ENCODE data around the gene LCK.

LCK gene

DNA sequence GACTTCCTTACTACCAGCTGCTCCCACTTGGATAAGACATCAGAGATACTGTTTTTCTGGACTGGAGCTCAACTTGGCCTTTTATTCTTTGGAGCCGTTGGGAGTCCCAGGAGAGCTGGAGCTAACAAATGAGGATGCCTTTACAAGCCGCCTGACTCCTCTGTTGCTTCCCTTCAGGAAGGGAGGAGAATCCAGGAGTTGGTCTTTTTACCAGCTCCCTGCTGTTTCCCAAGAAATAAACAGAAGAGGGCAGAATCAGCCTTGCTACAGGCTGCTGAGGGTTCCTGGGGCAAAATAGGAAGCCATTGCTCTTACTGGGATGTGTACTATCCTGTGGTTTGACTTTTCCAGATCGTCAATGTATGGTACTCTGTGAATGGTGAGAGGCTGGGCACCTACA is 27.4 kb upstream of the LCK start:
- H3K4me3 ChIP-seq (ENCODE audit: control insufficient read depth, low read depth, low read length) = no peak overlapping the region
- no peak for DNase-seq (ENCODE audit: low read depth)
- TF ChIP-seq, protein P1, sequence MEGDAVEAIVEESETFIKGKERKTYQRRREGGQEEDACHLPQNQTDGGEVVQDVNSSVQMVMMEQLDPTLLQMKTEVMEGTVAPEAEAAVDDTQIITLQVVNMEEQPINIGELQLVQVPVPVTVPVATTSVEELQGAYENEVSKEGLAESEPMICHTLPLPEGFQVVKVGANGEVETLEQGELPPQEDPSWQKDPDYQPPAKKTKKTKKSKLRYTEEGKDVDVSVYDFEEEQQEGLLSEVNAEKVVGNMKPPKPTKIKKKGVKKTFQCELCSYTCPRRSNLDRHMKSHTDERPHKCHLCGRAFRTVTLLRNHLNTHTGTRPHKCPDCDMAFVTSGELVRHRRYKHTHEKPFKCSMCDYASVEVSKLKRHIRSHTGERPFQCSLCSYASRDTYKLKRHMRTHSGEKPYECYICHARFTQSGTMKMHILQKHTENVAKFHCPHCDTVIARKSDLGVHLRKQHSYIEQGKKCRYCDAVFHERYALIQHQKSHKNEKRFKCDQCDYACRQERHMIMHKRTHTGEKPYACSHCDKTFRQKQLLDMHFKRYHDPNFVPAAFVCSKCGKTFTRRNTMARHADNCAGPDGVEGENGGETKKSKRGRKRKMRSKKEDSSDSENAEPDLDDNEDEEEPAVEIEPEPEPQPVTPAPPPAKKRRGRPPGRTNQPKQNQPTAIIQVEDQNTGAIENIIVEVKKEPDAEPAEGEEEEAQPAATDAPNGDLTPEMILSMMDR (IDR thresholded peaks at IDR 0.05; ENCODE audit: control insufficient read depth, insufficient read depth, low read depth, low read length, missing control alignments) = peak; percentile 29

DNA sequence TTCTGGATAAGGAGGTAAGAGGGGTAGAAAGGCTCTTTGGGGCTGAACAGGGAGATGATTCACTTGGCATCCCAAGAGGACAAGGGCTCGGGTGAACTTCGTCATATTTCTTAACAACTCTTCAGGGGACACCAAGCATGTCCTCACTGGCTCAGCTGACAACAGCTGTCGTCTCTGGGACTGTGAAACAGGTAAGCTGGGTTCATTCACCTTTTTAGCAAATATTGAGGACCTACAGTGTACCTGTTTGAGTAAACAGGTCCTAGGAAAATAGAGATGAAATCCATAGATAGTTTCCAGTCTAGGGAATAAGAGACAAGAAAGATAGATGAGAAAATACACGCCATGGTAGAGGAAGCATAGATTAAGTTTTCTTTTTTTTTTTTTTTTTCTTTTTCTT is 26.8 kb upstream of the LCK start:
- no peak overlapping the region for H3K4me3 ChIP-seq (ENCODE audit: control insufficient read depth, low read depth, low read length)
- no peak for DNase-seq (ENCODE audit: low read depth)
- TF ChIP-seq, protein P1 (IDR thresholded peaks at IDR 0.05; ENCODE audit: control insufficient read depth, insufficient read depth, low read depth, low read length, missing control alignments) = no peak

DNA sequence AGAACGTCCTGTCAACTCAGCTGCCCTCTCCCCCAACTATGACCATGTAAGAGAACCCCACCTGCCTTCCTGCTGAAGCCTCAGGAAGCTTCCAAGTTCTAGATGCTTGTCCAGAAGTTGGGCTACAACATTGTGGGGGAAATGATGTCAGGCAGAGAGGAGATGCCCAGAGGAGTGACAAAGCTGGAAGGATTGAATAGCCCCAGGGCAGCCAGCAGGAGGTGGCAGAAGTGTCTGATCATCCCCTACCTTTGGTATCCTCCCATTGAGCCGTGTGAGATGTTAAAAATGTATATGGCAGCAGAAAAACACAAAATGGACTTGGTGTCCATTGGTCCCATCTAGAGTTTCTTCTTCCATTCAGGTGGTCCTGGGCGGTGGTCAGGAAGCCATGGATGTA is 22.3 kb upstream of the LCK start:
- H3K4me3 ChIP-seq (ENCODE audit: control insufficient read depth, low read depth, low read length) = no peak overlapping the region
- DNase-seq (ENCODE audit: low read depth) = no peak
- TF ChIP-seq, protein P1 (IDR thresholded peaks at IDR 0.05; ENCODE audit: control insufficient read depth, insufficient read depth, low read depth, low read length, missing control alignments) = no peak

- no peak overlapping the region for H3K4me3 ChIP-seq (ENCODE audit: control insufficient read depth, low read depth, low read length)
- no peak for DNase-seq (ENCODE audit: low read depth)
- TF ChIP-seq, protein P1 (IDR thresholded peaks at IDR 0.05; ENCODE audit: control insufficient read depth, insufficient read depth, low read depth, low read length, missing control alignments) = no peak
These were observed 19.1 kb upstream of the LCK start for GRCh38 chr1:32231843-32232432.

DNA sequence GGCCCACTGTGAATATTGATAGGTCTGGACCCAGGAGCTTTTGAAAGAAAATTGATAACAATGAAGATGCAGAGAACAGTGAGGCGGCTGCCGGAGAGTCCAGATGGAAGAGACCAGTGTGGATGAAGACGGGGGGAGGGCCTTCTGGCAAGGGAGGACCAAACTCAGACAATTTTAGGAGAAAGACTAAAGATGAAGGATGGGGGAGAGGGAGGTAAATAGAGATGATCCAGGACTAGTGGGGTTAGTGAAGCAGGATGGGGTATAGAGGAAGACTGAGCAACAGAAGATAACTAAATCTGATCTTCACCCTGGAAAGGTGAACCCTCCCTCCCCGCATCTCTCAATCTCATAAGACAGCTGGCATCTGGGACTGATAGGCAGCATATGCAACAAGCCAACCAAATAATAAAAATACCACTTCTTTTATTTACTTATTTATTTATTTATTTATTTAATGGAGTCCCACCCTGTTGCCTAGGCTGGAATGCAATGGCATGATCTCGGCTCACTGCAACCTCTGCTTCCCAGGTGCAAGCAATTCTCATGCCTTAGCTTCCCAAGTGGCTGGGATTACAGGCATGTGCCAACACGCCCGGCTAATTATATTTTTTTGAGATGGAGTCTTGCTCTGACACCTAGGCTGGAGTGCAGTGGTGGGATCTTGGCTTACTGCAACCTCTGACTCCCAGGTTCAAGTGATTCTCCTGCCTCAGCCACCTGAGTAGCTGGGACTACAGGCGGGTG is 18.3 kb upstream of the LCK start:
- H3K4me3 ChIP-seq (ENCODE audit: control insufficient read depth, low read depth, low read length) = no peak overlapping the region
- no peak for DNase-seq (ENCODE audit: low read depth)
- TF ChIP-seq, protein P1 (IDR thresholded peaks at IDR 0.05; ENCODE audit: control insufficient read depth, insufficient read depth, low read depth, low read length, missing control alignments) = no peak

DNA sequence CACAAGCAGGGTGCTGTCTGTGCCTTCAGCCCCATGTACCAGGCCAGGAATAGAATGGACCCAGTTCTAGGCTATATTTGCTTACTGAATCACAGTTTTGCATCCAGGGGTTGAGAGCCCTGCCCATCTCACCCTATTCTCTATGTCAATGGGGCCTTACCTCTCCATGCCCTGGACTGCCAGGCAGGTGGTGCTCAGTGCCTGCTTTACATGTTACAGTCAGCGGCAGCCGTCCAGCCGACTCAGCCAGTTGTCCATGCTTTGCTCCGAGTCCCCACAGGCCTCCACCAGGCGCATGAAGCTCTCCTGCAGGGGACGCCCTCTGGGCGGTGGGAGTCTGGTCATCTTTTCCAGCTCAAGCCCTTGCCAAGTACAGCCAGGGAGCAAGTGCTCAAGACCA is 16.3 kb upstream of the LCK start:
- TF ChIP-seq, protein P1 (IDR thresholded peaks at IDR 0.05; ENCODE audit: control insufficient read depth, insufficient read depth, low read depth, low read length, missing control alignments) = no peak
- no peak for DNase-seq (ENCODE audit: low read depth)
- H3K4me3 ChIP-seq (ENCODE audit: control insufficient read depth, low read depth, low read length) = no peak overlapping the region

Measured in AG09309 (cell line).